ENCODE results near the gene PDE10A. TPM values are rescaled to one million over a fixed set of nuclear protein-coding genes. Genes with fewer than 3 reads are reported as not detected.

PDE10A gene
- total and polyA plus RNA-seq, 9 of the 15 experiments (the other 6 are each of a cell fraction or from before 2014, with no cell fraction given), result 0.04 TPM; not detected in 8

DNA sequence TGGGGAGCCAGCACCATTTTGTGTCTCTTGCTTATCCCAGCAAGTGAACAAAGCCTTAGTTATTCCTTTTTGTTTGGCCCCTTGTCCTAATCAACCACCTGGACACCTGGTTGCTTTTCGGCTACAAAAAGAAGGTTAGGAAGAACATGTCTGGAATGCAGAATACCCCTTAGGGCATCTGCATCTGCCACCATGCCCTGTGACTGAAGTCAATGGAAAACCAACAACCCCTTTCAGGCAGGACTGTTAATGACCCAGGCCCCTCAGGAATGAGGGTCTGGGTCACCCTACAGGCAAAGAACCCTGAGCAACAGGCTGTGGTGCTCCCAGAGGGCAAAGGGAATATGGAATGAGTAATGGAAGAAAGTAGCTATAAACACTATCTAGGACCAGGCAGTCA lies 78.5 kb downstream of the PDE10A start:
- ChIA-PET CTCF (ENCODE audit: low intra/inter-chr PET ratio) (no interaction called here), POLR2A (no interaction called here)
- Histone ChIP-seq H2AFZ (ENCODE audit: low read depth, low read length) (no peak overlapping the region), H3K36me3 (ENCODE audit: control insufficient read depth, insufficient read depth, low read length) (no peaks in the 10 kb centered on the region), H3K9me3 (replicated peaks; ENCODE audit: control insufficient read depth, insufficient read depth, low read depth, low read length) (no peaks in the 10 kb centered on the region), H3K27ac (ENCODE audit: extremely low read depth, low read depth, low read length) (no peak overlapping the region), H3K4me2 (ENCODE audit: insufficient read depth, low read length) (no peak overlapping the region), H3K4me1 (replicated peaks in 1 of 2; ENCODE audit: control insufficient read depth in 2 of 2, insufficient read depth in 2 of 2, low read length in 2 of 2) (no peaks in the 10 kb centered on the region), H3K9ac (ENCODE audit: insufficient read depth in 1 of 2, low read depth in 2 of 2, low read length in 2 of 2) (no peak overlapping the region), H3K27me3 (ENCODE audit: control insufficient read depth in 2 of 2, insufficient read depth in 2 of 2, low read length in 2 of 2) (no peaks in the 10 kb centered on the region), H3K4me3 (no peak overlapping the region), H3K79me2 (ENCODE audit: control insufficient read depth, insufficient read depth, low read length) (no peaks in the 10 kb centered on the region), H3K9me1 (ENCODE audit: control insufficient read depth, insufficient read depth, low read length) (no peaks in the 10 kb centered on the region), H4K20me1 (replicated peaks; ENCODE audit: control insufficient read depth, insufficient read depth, low read length) (no peaks in the 10 kb centered on the region)
- DNase-seq (ENCODE audit: extremely low read depth in 1 of 4, low spot score in 3 of 4) (no peak), ATAC-seq (no peak), FAIRE-seq (no peak)
- intact Hi-C loops (cut with micrococcal nuclease) (no loop called here), in situ Hi-C loops (cut with MboI) (no loop called here)
- TF ChIP-seq, protein P1, sequence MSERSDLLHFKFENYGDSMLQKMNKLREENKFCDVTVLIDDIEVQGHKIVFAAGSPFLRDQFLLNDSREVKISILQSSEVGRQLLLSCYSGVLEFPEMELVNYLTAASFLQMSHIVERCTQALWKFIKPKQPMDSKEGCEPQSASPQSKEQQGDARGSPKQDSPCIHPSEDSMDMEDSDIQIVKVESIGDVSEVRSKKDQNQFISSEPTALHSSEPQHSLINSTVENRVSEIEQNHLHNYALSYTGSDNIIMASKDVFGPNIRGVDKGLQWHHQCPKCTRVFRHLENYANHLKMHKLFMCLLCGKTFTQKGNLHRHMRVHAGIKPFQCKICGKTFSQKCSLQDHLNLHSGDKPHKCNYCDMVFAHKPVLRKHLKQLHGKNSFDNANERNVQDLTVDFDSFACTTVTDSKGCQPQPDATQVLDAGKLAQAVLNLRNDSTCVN (CRISPR knock-in tag; IDR thresholded peaks at IDR 0.05), result no peak
- TF ChIP-seq FOXA3 (CRISPR knock-in tag; conservative IDR thresholded peaks at IDR 0.05 in 1 of 2, IDR thresholded peaks at IDR 0.05 in 1 of 2), result no peak
- no peak for TF ChIP-seq TBL1XR1 (IDR thresholded peaks at IDR 0.05; ENCODE audit: low read length in 2 of 2)
- TF ChIP-seq NR3C1 (CRISPR knock-in tag; IDR thresholded peaks at IDR 0.05), result no peak
- TF ChIP-seq, protein P2, sequence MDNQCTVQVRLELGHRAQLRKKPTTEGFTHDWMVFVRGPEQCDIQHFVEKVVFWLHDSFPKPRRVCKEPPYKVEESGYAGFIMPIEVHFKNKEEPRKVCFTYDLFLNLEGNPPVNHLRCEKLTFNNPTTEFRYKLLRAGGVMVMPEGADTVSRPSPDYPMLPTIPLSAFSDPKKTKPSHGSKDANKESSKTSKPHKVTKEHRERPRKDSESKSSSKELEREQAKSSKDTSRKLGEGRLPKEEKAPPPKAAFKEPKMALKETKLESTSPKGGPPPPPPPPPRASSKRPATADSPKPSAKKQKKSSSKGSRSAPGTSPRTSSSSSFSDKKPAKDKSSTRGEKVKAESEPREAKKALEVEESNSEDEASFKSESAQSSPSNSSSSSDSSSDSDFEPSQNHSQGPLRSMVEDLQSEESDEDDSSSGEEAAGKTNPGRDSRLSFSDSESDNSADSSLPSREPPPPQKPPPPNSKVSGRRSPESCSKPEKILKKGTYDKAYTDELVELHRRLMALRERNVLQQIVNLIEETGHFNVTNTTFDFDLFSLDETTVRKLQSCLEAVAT (IDR thresholded peaks at IDR 0.05), result no peak
- no peak for TF ChIP-seq ZNF707 (CRISPR knock-in tag; conservative IDR thresholded peaks at IDR 0.05)
- TF ChIP-seq, protein P3, sequence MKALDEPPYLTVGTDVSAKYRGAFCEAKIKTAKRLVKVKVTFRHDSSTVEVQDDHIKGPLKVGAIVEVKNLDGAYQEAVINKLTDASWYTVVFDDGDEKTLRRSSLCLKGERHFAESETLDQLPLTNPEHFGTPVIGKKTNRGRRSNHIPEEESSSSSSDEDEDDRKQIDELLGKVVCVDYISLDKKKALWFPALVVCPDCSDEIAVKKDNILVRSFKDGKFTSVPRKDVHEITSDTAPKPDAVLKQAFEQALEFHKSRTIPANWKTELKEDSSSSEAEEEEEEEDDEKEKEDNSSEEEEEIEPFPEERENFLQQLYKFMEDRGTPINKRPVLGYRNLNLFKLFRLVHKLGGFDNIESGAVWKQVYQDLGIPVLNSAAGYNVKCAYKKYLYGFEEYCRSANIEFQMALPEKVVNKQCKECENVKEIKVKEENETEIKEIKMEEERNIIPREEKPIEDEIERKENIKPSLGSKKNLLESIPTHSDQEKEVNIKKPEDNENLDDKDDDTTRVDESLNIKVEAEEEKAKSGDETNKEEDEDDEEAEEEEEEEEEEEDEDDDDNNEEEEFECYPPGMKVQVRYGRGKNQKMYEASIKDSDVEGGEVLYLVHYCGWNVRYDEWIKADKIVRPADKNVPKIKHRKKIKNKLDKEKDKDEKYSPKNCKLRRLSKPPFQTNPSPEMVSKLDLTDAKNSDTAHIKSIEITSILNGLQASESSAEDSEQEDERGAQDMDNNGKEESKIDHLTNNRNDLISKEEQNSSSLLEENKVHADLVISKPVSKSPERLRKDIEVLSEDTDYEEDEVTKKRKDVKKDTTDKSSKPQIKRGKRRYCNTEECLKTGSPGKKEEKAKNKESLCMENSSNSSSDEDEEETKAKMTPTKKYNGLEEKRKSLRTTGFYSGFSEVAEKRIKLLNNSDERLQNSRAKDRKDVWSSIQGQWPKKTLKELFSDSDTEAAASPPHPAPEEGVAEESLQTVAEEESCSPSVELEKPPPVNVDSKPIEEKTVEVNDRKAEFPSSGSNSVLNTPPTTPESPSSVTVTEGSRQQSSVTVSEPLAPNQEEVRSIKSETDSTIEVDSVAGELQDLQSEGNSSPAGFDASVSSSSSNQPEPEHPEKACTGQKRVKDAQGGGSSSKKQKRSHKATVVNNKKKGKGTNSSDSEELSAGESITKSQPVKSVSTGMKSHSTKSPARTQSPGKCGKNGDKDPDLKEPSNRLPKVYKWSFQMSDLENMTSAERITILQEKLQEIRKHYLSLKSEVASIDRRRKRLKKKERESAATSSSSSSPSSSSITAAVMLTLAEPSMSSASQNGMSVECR (CRISPR knock-in tag; IDR thresholded peaks at IDR 0.05), result no peak
- TF ChIP-seq, protein P4, sequence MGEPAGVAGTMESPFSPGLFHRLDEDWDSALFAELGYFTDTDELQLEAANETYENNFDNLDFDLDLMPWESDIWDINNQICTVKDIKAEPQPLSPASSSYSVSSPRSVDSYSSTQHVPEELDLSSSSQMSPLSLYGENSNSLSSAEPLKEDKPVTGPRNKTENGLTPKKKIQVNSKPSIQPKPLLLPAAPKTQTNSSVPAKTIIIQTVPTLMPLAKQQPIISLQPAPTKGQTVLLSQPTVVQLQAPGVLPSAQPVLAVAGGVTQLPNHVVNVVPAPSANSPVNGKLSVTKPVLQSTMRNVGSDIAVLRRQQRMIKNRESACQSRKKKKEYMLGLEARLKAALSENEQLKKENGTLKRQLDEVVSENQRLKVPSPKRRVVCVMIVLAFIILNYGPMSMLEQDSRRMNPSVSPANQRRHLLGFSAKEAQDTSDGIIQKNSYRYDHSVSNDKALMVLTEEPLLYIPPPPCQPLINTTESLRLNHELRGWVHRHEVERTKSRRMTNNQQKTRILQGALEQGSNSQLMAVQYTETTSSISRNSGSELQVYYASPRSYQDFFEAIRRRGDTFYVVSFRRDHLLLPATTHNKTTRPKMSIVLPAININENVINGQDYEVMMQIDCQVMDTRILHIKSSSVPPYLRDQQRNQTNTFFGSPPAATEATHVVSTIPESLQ (CRISPR knock-in tag; IDR thresholded peaks at IDR 0.05), result no peak
- TF ChIP-seq, protein P5, sequence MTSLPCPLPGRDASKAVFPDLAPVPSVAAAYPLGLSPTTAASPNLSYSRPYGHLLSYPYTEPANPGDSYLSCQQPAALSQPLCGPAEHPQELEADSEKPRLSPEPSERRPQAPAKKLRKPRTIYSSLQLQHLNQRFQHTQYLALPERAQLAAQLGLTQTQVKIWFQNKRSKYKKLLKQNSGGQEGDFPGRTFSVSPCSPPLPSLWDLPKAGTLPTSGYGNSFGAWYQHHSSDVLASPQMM (CRISPR knock-in tag; IDR thresholded peaks at IDR 0.05), result no peak
- no peak for TF ChIP-seq SMAD2 (IDR thresholded peaks at IDR 0.05; ENCODE audit: low read depth, low read length)
- TF ChIP-seq NFE2L1 (tag; IDR thresholded peaks at IDR 0.05; ENCODE audit: borderline replicate concordance, low read depth), result no peak
- TF ChIP-seq ZBTB1 (CRISPR knock-in tag; IDR thresholded peaks at IDR 0.05; ENCODE audit: borderline replicate concordance, low read depth), result no peak
- TF ChIP-seq MTA3 (IDR thresholded peaks at IDR 0.05; ENCODE audit: borderline replicate concordance), result no peak
- no TSS peak for BruUV-seq (replicated peaks)
- 0% methylated on average over 1 of the region's 1 CpG for WGBS (ENCODE audit: insufficient coverage, low coverage, missing lambda C conversion rate)
